Measurements from ENCODE around the gene CALN1. TPM values are rescaled to one million over a fixed set of nuclear protein-coding genes. Genes with fewer than 3 reads are reported as not detected.
A peak's percentile ranks its signal among the peaks of the same experiment; 100 is the strongest.

CALN1 gene
- total and polyA plus RNA-seq, 2 of the 8 experiments (the other 6 are each of a cell fraction or from before 2014, with no cell fraction given): 6.4 to 15.2 TPM

DNA sequence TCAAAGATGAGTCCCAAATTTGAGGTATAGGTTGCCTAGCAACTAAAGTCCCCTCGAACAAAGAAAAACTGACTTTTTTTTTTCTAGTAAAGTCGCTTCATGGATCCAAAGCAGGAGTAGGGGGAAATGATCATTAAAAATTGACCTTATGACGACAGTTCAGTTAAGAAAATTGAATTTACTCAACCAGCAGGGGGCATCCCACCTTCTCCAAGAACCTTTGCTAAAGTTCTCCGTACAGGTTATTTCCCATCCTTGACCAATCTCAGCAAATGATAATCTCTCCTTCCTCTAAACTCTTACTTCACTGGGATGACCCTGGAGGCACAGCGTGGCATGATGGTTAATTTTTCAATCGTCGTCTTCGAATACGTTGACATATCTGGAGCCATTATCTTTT lies 228.3 kb downstream of the CALN1 start:
- no peak overlapping the region for H4K5ac ChIP-seq (ENCODE audit: insufficient read length, low read depth, low read length)
- no peaks in the 10 kb centered on the region for H4K20me1 ChIP-seq (replicated peaks in 1 of 2; ENCODE audit: control insufficient read depth in 1 of 2, insufficient read depth in 2 of 2, low read length in 2 of 2)
- H3K36me3 ChIP-seq (ENCODE audit: control insufficient read depth in 2 of 4, insufficient read depth in 4 of 4, low read length in 3 of 4): no peaks in the 10 kb centered on the region
- H3K9me3 ChIP-seq (ENCODE audit: insufficient read depth in 2 of 2, low read depth in 1 of 2, low read length in 1 of 2): no peaks in the 10 kb centered on the region
- no peak overlapping the region for H2BK15ac ChIP-seq (ENCODE audit: low read length)
- ChIA-PET POLR2A (ENCODE audit: partially characterized antibody) (interaction anchor here (0.8 kb wide), 1 partner anchor 83 kb away, joined by 3 read pairs; no protein-coding TSS in a partner anchor), CTCF (ENCODE audit: partially characterized antibody) (interaction anchor here (0.6 to 1.5 kb wide), 2 partner anchors 11 to 307 kb away, joined by 6 to 8 read pairs; no protein-coding TSS in a partner anchor)
- no peak overlapping the region for H3K18ac ChIP-seq (ENCODE audit: extremely low read depth, low read length)
- TF ChIP-seq EGR1 (IDR thresholded peaks at IDR 0.05; ENCODE audit: borderline replicate concordance, low read depth, low read length): no peak
- TF ChIP-seq RXRA (IDR thresholded peaks at IDR 0.05; ENCODE audit: insufficient read depth, low read depth, low read length): no peak
- TF ChIP-seq SAP30 (IDR thresholded peaks at IDR 0.05; ENCODE audit: insufficient read depth, insufficient replicate concordance, low read length): no peak
- TF ChIP-seq YY1 (IDR thresholded peaks at IDR 0.05; ENCODE audit: low read depth, low read length): no peak
- TF ChIP-seq RAD21 (IDR thresholded peaks at IDR 0.05 in 1 of 2, conservative IDR thresholded peaks at IDR 0.05 in 1 of 2; ENCODE audit: low read depth in 2 of 2, low read length in 2 of 2): peak; percentile 38 to 55
- TF ChIP-seq, protein P1, sequence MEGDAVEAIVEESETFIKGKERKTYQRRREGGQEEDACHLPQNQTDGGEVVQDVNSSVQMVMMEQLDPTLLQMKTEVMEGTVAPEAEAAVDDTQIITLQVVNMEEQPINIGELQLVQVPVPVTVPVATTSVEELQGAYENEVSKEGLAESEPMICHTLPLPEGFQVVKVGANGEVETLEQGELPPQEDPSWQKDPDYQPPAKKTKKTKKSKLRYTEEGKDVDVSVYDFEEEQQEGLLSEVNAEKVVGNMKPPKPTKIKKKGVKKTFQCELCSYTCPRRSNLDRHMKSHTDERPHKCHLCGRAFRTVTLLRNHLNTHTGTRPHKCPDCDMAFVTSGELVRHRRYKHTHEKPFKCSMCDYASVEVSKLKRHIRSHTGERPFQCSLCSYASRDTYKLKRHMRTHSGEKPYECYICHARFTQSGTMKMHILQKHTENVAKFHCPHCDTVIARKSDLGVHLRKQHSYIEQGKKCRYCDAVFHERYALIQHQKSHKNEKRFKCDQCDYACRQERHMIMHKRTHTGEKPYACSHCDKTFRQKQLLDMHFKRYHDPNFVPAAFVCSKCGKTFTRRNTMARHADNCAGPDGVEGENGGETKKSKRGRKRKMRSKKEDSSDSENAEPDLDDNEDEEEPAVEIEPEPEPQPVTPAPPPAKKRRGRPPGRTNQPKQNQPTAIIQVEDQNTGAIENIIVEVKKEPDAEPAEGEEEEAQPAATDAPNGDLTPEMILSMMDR (IDR thresholded peaks at IDR 0.05; ENCODE audit: control extremely low read depth in 1 of 3, insufficient read depth in 1 of 3, low read depth in 1 of 3, low read length in 3 of 3): peak in 2 of 3 experiments; percentile 27 to 48; a peak in 2 of 4 replicates
- TF ChIP-seq POLR2AphosphoS5 (IDR thresholded peaks at IDR 0.05; ENCODE audit: low read depth, low read length): no peak
- TF ChIP-seq MAFK (IDR thresholded peaks at IDR 0.05; ENCODE audit: low read depth, low read length): no peak
- TF ChIP-seq TAF7 (optimal IDR thresholded peaks at IDR 0.05; ENCODE audit: borderline replicate concordance, low read depth, low read length): no peak
- TF ChIP-seq SP2 (IDR thresholded peaks at IDR 0.05; ENCODE audit: low read length): no peak
- H2BK12ac ChIP-seq (ENCODE audit: low read depth, low read length): no peak overlapping the region
- no peak overlapping the region for H2AFZ ChIP-seq (ENCODE audit: low read length)
- no peak overlapping the region for H4K91ac ChIP-seq (replicated peaks; ENCODE audit: insufficient read length, low read length)
- H3K4ac ChIP-seq (replicated peaks; ENCODE audit: insufficient read length, low read depth, low read length): no peak overlapping the region
- no peaks in the 10 kb centered on the region for H3K79me2 ChIP-seq (ENCODE audit: control insufficient read depth in 1 of 2, insufficient read depth in 2 of 2, low read length in 2 of 2)
- no peak overlapping the region for H2BK120ac ChIP-seq (replicated peaks; ENCODE audit: low read depth, low read length)
- H3K14ac ChIP-seq (ENCODE audit: insufficient read length): no peak overlapping the region
- H3K79me1 ChIP-seq (ENCODE audit: low read depth, low read length): no peaks in the 10 kb centered on the region; the same call in 1 of the 2 replicates
- no peak overlapping the region for H3K4me3 ChIP-seq (ENCODE audit: extremely low read depth in 1 of 4, insufficient read depth in 2 of 4, low read depth in 3 of 4, low read length in 4 of 4)
- no peak overlapping the region for H3K4me2 ChIP-seq (ENCODE audit: insufficient read depth in 1 of 2, low read depth in 2 of 2, low read length in 2 of 2)
- FAIRE-seq: peak; percentile 52
- no peak for DNase-seq (ENCODE audit: low read depth in 1 of 2, low spot score in 2 of 2)
- no peak overlapping the region for H2BK5ac ChIP-seq (ENCODE audit: low read depth, low read length)
- no peak overlapping the region for H3K23ac ChIP-seq (ENCODE audit: insufficient read length)
- H3K27me3 ChIP-seq (replicated peaks in 1 of 4; ENCODE audit: control insufficient read depth in 3 of 4, extremely low read depth in 1 of 4, insufficient read depth in 3 of 4, low read length in 3 of 4): no peaks in the 10 kb centered on the region
- no peak overlapping the region for H4K8ac ChIP-seq (ENCODE audit: extremely low read depth, insufficient read depth, low read length)
- no peak overlapping the region for H3K56ac ChIP-seq (replicated peaks; ENCODE audit: insufficient read length, low read depth, low read length)
- no peak overlapping the region for H3K9ac ChIP-seq (replicated peaks in 1 of 4; ENCODE audit: extremely low read depth in 1 of 4, low read depth in 3 of 4, low read length in 3 of 4)
- no peak overlapping the region for H3K27ac ChIP-seq (ENCODE audit: low read depth, low read length)
- H3K4me1 ChIP-seq (replicated peaks in 1 of 4; ENCODE audit: control insufficient read depth in 3 of 4, insufficient read depth in 4 of 4, low read length in 3 of 4): peaks cover 0 to 5% (median 2%) of the 10 kb centered on the region in 4 experiments; a peak in 2 of 7 replicates
- WGBS, 2 experiments (ENCODE audit: extremely low coverage in 1 of 2, insufficient coverage in 1 of 2, insufficient read length in 1 of 2, insufficient replicate concordance in 2 of 2, low coverage in 1 of 2, low lambda C conversion rate in 2 of 2, missing lambda C conversion rate in 1 of 2): 88% methylated on average over 9 of the region's 9 CpGs; no CpG with 5 or more reads in 1 of the 2 experiments
- H2AK5ac ChIP-seq (ENCODE audit: low read depth, low read length): no peak overlapping the region
- H2BK20ac ChIP-seq (ENCODE audit: low read length): no peak overlapping the region
- no peaks in the 10 kb centered on the region; the same call in 1 of the 2 replicates for H3K23me2 ChIP-seq (ENCODE audit: low read depth, low read length)

All from H1 (cell line).